ENCODE data around the gene RASIP1. TPM values are rescaled to one million over a fixed set of nuclear protein-coding genes. Genes with fewer than 3 reads are reported as not detected.
A peak's percentile ranks its signal among the peaks of the same experiment; 100 is the strongest.

RASIP1 gene
- total and polyA plus RNA-seq, 7 donors, result 3.9 to 9.7 (median 7.0) TPM

GRCh38 chr19:48760504-48761205, 20.2 kb upstream of the RASIP1 start:
- intact Hi-C loops (cut with DNase I), result no loop called here
- no peak for DNase-seq

GRCh38 chr19:48757741-48758144, 17.3 kb upstream of the RASIP1 start:
- TF ChIP-seq CTCF (IDR thresholded peaks at IDR 0.05), result no peak
- no peak overlapping the region for H3K4me3 ChIP-seq
- WGBS, 3 donors, result 91 to 94% (median 92%) methylated on average over 14 of the region's 14 CpGs
- peaks cover 24% of the 10 kb centered on the region for H3K4me1 ChIP-seq
- DNase-seq (no peak), ATAC-seq (no peak)
- H3K27me3 ChIP-seq (ENCODE audit: insufficient read depth in 3 of 3, low read length in 2 of 3), result no peaks in the 10 kb centered on the region
- H3K27ac ChIP-seq, result no peak overlapping the region
- intact Hi-C loops (cut with DNase I), result no loop called here
- no peaks in the 10 kb centered on the region for H3K36me3 ChIP-seq (ENCODE audit: insufficient read depth in 1 of 2, low read depth in 1 of 2)
- no peaks in the 10 kb centered on the region for H3K9me3 ChIP-seq

More at GRCh38 chr19:48760504-48761205, 20.2 kb upstream of the RASIP1 start:
- Histone ChIP-seq H3K27me3 (ENCODE audit: insufficient read depth in 3 of 3, low read length in 2 of 3) (no peaks in the 10 kb centered on the region), H3K4me1 (peaks cover 14% of the 10 kb centered on the region), H3K9me3 (no peaks in the 10 kb centered on the region), H3K27ac (peak overlapping the region; percentile 46), H3K4me3 (no peak overlapping the region), H3K36me3 (ENCODE audit: insufficient read depth in 1 of 2, low read depth in 1 of 2) (no peaks in the 10 kb centered on the region)
- TF ChIP-seq CTCF (IDR thresholded peaks at IDR 0.05), result no peak
- peak in 2 of 4 donors; percentile 28 to 32 for ATAC-seq
- WGBS, 3 donors, result 67 to 68% (median 67%) methylated on average over 16 of the region's 16 CpGs

GRCh38 chr19:48757089-48757675, 16.8 kb upstream of the RASIP1 start:
- 84 to 92% (median 89%) methylated on average over 12 of the region's 12 CpGs for WGBS, 3 donors
- no peak overlapping the region for H3K4me3 ChIP-seq
- H3K36me3 ChIP-seq (ENCODE audit: insufficient read depth in 1 of 2, low read depth in 1 of 2), result no peaks in the 10 kb centered on the region
- no peaks in the 10 kb centered on the region for H3K27me3 ChIP-seq (ENCODE audit: insufficient read depth in 3 of 3, low read length in 2 of 3)
- ATAC-seq, result no peak
- no peak for DNase-seq
- no peak for TF ChIP-seq CTCF (IDR thresholded peaks at IDR 0.05)
- no peaks in the 10 kb centered on the region for H3K9me3 ChIP-seq
- H3K4me1 ChIP-seq, result peaks cover 26% of the 10 kb centered on the region
- no peak overlapping the region for H3K27ac ChIP-seq
- intact Hi-C loops (cut with DNase I), result no loop called here

- no peaks in the 10 kb centered on the region for H3K36me3 ChIP-seq (ENCODE audit: insufficient read depth in 1 of 2, low read depth in 1 of 2)
- no peak for DNase-seq
- peaks cover 26% of the 10 kb centered on the region for H3K4me1 ChIP-seq
- H3K27ac ChIP-seq, result no peak overlapping the region
- no peaks in the 10 kb centered on the region for H3K9me3 ChIP-seq
- no peak for ATAC-seq
- H3K4me3 ChIP-seq, result no peak overlapping the region
- WGBS, 3 donors, result 83 to 86% (median 86%) methylated on average over 8 to 9 of the region's 9 CpGs
- H3K27me3 ChIP-seq (ENCODE audit: insufficient read depth in 3 of 3, low read length in 2 of 3), result no peaks in the 10 kb centered on the region
- no peak for TF ChIP-seq CTCF (IDR thresholded peaks at IDR 0.05)
- intact Hi-C loops (cut with DNase I), result no loop called here
These were observed 16.3 kb upstream of the RASIP1 start for GRCh38 chr19:48756686-48757085.
